Measurements from ENCODE around the gene ADAM33. TPM values are rescaled to one million over a fixed set of nuclear protein-coding genes. Genes with fewer than 3 reads are reported as not detected.

ADAM33 gene
- total and polyA plus RNA-seq, 2 donors (not counting 1 experiment from before 2014, with no cell fraction given): not detected

GRCh38 chr20:3730803-3731672 is 49.2 kb upstream of the ADAM33 start:
- TF ChIP-seq EZH2 (IDR thresholded peaks at IDR 0.05; ENCODE audit: borderline replicate concordance, insufficient read depth, low read depth, low read length, poor library complexity, severe bottlenecking): no peak
- TF ChIP-seq, protein P1, sequence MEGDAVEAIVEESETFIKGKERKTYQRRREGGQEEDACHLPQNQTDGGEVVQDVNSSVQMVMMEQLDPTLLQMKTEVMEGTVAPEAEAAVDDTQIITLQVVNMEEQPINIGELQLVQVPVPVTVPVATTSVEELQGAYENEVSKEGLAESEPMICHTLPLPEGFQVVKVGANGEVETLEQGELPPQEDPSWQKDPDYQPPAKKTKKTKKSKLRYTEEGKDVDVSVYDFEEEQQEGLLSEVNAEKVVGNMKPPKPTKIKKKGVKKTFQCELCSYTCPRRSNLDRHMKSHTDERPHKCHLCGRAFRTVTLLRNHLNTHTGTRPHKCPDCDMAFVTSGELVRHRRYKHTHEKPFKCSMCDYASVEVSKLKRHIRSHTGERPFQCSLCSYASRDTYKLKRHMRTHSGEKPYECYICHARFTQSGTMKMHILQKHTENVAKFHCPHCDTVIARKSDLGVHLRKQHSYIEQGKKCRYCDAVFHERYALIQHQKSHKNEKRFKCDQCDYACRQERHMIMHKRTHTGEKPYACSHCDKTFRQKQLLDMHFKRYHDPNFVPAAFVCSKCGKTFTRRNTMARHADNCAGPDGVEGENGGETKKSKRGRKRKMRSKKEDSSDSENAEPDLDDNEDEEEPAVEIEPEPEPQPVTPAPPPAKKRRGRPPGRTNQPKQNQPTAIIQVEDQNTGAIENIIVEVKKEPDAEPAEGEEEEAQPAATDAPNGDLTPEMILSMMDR (IDR thresholded peaks at IDR 0.05): no peak
- no peak overlapping the region for H3K4me3 Mint-ChIP-seq
- CTCF ChIA-PET: interaction anchor here (1.4 kb wide), 1 partner anchor 20 kb away, joined by 3 read pairs; no protein-coding TSS in a partner anchor
- no peak overlapping the region for H3K9ac ChIP-seq (ENCODE audit: low read length)
- H3K4me1 ChIP-seq (ENCODE audit: control insufficient read depth in 2 of 2, insufficient read depth in 2 of 2, low read length in 2 of 2): no peaks in the 10 kb centered on the region
- H3K4me3 ChIP-seq (ENCODE audit: control extremely low read depth in 1 of 5, extremely low read depth in 1 of 5, insufficient read depth in 1 of 5, low read depth in 2 of 5, low read length in 4 of 5): no peak overlapping the region
- DNase-seq: no peak
- H3K9me3 ChIP-seq (ENCODE audit: control extremely low read depth in 1 of 3, control insufficient read depth in 2 of 3, insufficient read depth in 1 of 3, low read length in 2 of 3): no peaks in the 10 kb centered on the region
- H3K36me3 ChIP-seq (replicated peaks in 1 of 2; ENCODE audit: control extremely low read depth in 1 of 2, control insufficient read depth in 1 of 2, extremely low read depth in 1 of 2, insufficient read depth in 2 of 2, low read length in 1 of 2): no peaks in the 10 kb centered on the region
- no peaks in the 10 kb centered on the region for H3K79me2 ChIP-seq (ENCODE audit: control insufficient read depth, insufficient read depth, low read length)
- no peak for ATAC-seq (ENCODE audit: low read depth)
- no peaks in the 10 kb centered on the region for H4K20me1 ChIP-seq (ENCODE audit: control insufficient read depth, insufficient read depth, low read length, poor library complexity, severe bottlenecking)
- peaks cover 5% of the 10 kb centered on the region for H3K4me1 Mint-ChIP-seq
- intact Hi-C loops (cut with micrococcal nuclease): no loop called here
- no peak overlapping the region for H3K27ac Mint-ChIP-seq
- WGBS (ENCODE audit: insufficient coverage): 85% methylated on average over 12 of the region's 12 CpGs
- H3K27ac ChIP-seq (ENCODE audit: low read length in 2 of 2): no peak overlapping the region
- H3K4me2 ChIP-seq (replicated peaks; ENCODE audit: low read depth, low read length, poor library complexity, severe bottlenecking): no peak overlapping the region
- no peak overlapping the region for H2AFZ ChIP-seq (ENCODE audit: insufficient read depth, low read depth, low read length, poor library complexity, severe bottlenecking)
- H3K27me3 Mint-ChIP-seq: peaks cover 58% of the 10 kb centered on the region
- peaks cover 0 to 41% (median 9%) of the 10 kb centered on the region in 4 experiments for H3K27me3 ChIP-seq (replicated peaks in 1 of 4; ENCODE audit: control extremely low read depth in 1 of 4, control insufficient read depth in 3 of 4, insufficient read depth in 4 of 4, low read length in 3 of 4)
- POLR2A ChIA-PET: no interaction called here
- H3K9me3 Mint-ChIP-seq (ENCODE audit: insufficient read depth): no peaks in the 10 kb centered on the region

Measured in B cell (primary cell).